ES-I3 (cell line): Measurements from ENCODE around the gene TACC2.

ENCODE experiments used
- H3K36me3 ChIP-seq: 2 replicates; pipeline ENCODE4 v1.6.1; 2013; ENCODE audit warnings: mild to moderate bottlenecking, low read length, control low read depth, moderate library complexity; ENCODE audit not compliant: insufficient read depth
- H3K4me1 ChIP-seq: 2 replicates; pipeline ENCODE4 v1.6.1; 2013; ENCODE audit warnings: mild to moderate bottlenecking, control low read depth, low read length; ENCODE audit not compliant: insufficient read depth
- H3K9ac ChIP-seq: 2 replicates; pipeline ENCODE4 v1.6.1; 2013; ENCODE audit warnings: low read depth, mild to moderate bottlenecking, low read length, moderate library complexity
- H3K9me3 ChIP-seq: 2 replicates; pipeline ENCODE4 v1.6.1; 2013; ENCODE audit warnings: mild to moderate bottlenecking, low read length, moderate library complexity; ENCODE audit not compliant: control insufficient read depth, insufficient read depth

TACC2 gene

GRCh38 chr10:122135251-122136025, 146.5 kb downstream of the TACC2 start:
- H3K9ac ChIP-seq, result no peak overlapping the region
- peaks cover 17% of the 10 kb centered on the region for H3K4me1 ChIP-seq
- H3K9me3 ChIP-seq, result no peaks in the 10 kb centered on the region
- 0 out of 2 replicates have a peak, but pooled peaks cover 3% of the 10 kb centered on the region for H3K36me3 ChIP-seq

GRCh38 chr10:122138831-122139625, 150.1 kb downstream of the TACC2 start:
- Histone ChIP-seq H3K9me3 (no peaks in the 10 kb centered on the region), H3K4me1 (peaks cover 19% of the 10 kb centered on the region), H3K36me3 (0 out of 2 replicates have a peak, but pooled peaks cover 3% of the 10 kb centered on the region), H3K9ac (no peak overlapping the region)

GRCh38 chr10:122139627-122140170, 150.7 kb downstream of the TACC2 start:
- Histone ChIP-seq H3K4me1 (peaks cover 19% of the 10 kb centered on the region), H3K9ac (no peak overlapping the region)

GRCh38 chr10:122140461-122140902, 151.5 kb downstream of the TACC2 start:
- Histone ChIP-seq H3K9me3 (no peaks in the 10 kb centered on the region; the same call in 1 of the 2 replicates), H3K9ac (no peak overlapping the region), H3K36me3 (peaks cover 6% of the 10 kb centered on the region), H3K4me1 (peaks cover 19% of the 10 kb centered on the region)

More at GRCh38 chr10:122139627-122140170, 150.7 kb downstream of the TACC2 start:
- H3K9me3 ChIP-seq, result no peaks in the 10 kb centered on the region; the same call in 1 of the 2 replicates
- H3K36me3 ChIP-seq, result peaks cover 5% of the 10 kb centered on the region

GRCh38 chr10:122140941-122141623, 152.1 kb downstream of the TACC2 start:
- Histone ChIP-seq H3K4me1 (peaks cover 19% of the 10 kb centered on the region), H3K9me3 (no peaks in the 10 kb centered on the region; the same call in 1 of the 2 replicates), H3K36me3 (peaks cover 6% of the 10 kb centered on the region), H3K9ac (no peak overlapping the region)

GRCh38 chr10:122141821-122142640, 153.1 kb downstream of the TACC2 start:
- Histone ChIP-seq H3K9ac (no peak overlapping the region), H3K36me3 (peaks cover 6% of the 10 kb centered on the region), H3K9me3 (no peaks in the 10 kb centered on the region; the same call in 1 of the 2 replicates), H3K4me1 (peaks cover 19% of the 10 kb centered on the region)

GRCh38 chr10:122142641-122143237, 153.8 kb downstream of the TACC2 start:
- Histone ChIP-seq H3K36me3 (peaks cover 6% of the 10 kb centered on the region), H3K4me1 (peaks cover 19% of the 10 kb centered on the region), H3K9me3 (no peaks in the 10 kb centered on the region; the same call in 1 of the 2 replicates), H3K9ac (no peak overlapping the region)

GRCh38 chr10:122143238-122143841, 154.4 kb downstream of the TACC2 start:
- peaks cover 6% of the 10 kb centered on the region for H3K36me3 ChIP-seq
- H3K4me1 ChIP-seq, result peaks cover 19% of the 10 kb centered on the region
- H3K9me3 ChIP-seq, result no peaks in the 10 kb centered on the region; the same call in 1 of the 2 replicates
- H3K9ac ChIP-seq, result no peak overlapping the region

GRCh38 chr10:122144199-122144598, 155.2 kb downstream of the TACC2 start:
- Histone ChIP-seq H3K4me1 (peaks cover 28% of the 10 kb centered on the region), H3K36me3 (peaks cover 6% of the 10 kb centered on the region), H3K9me3 (no peaks in the 10 kb centered on the region; the same call in 1 of the 2 replicates), H3K9ac (no peak overlapping the region)

- no peak overlapping the region for H3K9ac ChIP-seq
- H3K36me3 ChIP-seq, result peaks cover 6% of the 10 kb centered on the region
- H3K9me3 ChIP-seq, result no peaks in the 10 kb centered on the region; the same call in 1 of the 2 replicates
- H3K4me1 ChIP-seq, result peaks cover 19% of the 10 kb centered on the region
Measured at GRCh38 chr10:122145113-122145512, 156.2 kb downstream of the TACC2 start.

- H3K4me1 ChIP-seq, result peaks cover 8% of the 10 kb centered on the region; the same call in 1 of the 2 replicates
- H3K9me3 ChIP-seq, result no peaks in the 10 kb centered on the region; the same call in 1 of the 2 replicates
- no peak overlapping the region for H3K9ac ChIP-seq
Measured at GRCh38 chr10:122147663-122148062, 158.7 kb downstream of the TACC2 start.

GRCh38 chr10:122148876-122149560, 160.1 kb downstream of the TACC2 start:
- Histone ChIP-seq H3K4me1 (peaks cover 8% of the 10 kb centered on the region; the same call in 1 of the 2 replicates), H3K36me3 (peaks cover 6% of the 10 kb centered on the region), H3K9ac (no peak overlapping the region), H3K9me3 (no peaks in the 10 kb centered on the region; the same call in 1 of the 2 replicates)

More at GRCh38 chr10:122147663-122148062, 158.7 kb downstream of the TACC2 start:
- peaks cover 6% of the 10 kb centered on the region for H3K36me3 ChIP-seq
